Measurements from ENCODE around the gene FAM20A. TPM values are rescaled to one million over a fixed set of nuclear protein-coding genes. Genes with fewer than 3 reads are reported as not detected.

The FAM20A gene
- total and polyA plus RNA-seq, 9 of the 15 experiments (the other 6 are each of a cell fraction or from before 2014, with no cell fraction given), result 0.07 TPM; not detected in 8

- in situ Hi-C loops (cut with MboI), result no loop called here
- Histone ChIP-seq H3K4me1 (replicated peaks in 1 of 2; ENCODE audit: control insufficient read depth in 2 of 2, insufficient read depth in 2 of 2, low read length in 2 of 2) (peaks cover 0 to 17% of the 10 kb centered on the region in 2 experiments; a peak in 2 of 5 replicates), H3K9me3 (replicated peaks; ENCODE audit: control insufficient read depth, insufficient read depth, low read depth, low read length) (no peaks in the 10 kb centered on the region), H3K9ac (ENCODE audit: insufficient read depth in 1 of 2, low read depth in 2 of 2, low read length in 2 of 2) (no peak overlapping the region), H3K36me3 (ENCODE audit: control insufficient read depth, insufficient read depth, low read length) (no peaks in the 10 kb centered on the region), H3K79me2 (ENCODE audit: control insufficient read depth, insufficient read depth, low read length) (no peaks in the 10 kb centered on the region), H2AFZ (ENCODE audit: low read depth, low read length) (no peak overlapping the region), H3K27ac (ENCODE audit: extremely low read depth, low read depth, low read length) (no peak overlapping the region), H3K4me3 (no peak overlapping the region), H3K4me2 (ENCODE audit: insufficient read depth, low read length) (no peak overlapping the region), H3K9me1 (ENCODE audit: control insufficient read depth, insufficient read depth, low read length) (no peaks in the 10 kb centered on the region), H4K20me1 (replicated peaks; ENCODE audit: control insufficient read depth, insufficient read depth, low read length) (no peaks in the 10 kb centered on the region; the same call in 1 of the 2 replicates), H3K27me3 (ENCODE audit: control insufficient read depth in 2 of 2, insufficient read depth in 2 of 2, low read length in 2 of 2) (peaks cover 22 to 24% of the 10 kb centered on the region in 2 experiments)
- TF ChIP-seq ATF1 (CRISPR knock-in tag; IDR thresholded peaks at IDR 0.05) (no peak), ATF1 (tag; IDR thresholded peaks at IDR 0.05) (no peak), KLF6 (CRISPR knock-in tag; IDR thresholded peaks at IDR 0.05; ENCODE audit: borderline replicate concordance) (no peak), ZNF3 (CRISPR knock-in tag; IDR thresholded peaks at IDR 0.05) (no peak), XRCC3 (IDR thresholded peaks at IDR 0.05) (no peak), MAFG (tag; conservative IDR thresholded peaks at IDR 0.05) (no peak), GATAD2A (IDR thresholded peaks at IDR 0.05) (no peak), ELF4 (CRISPR knock-in tag; IDR thresholded peaks at IDR 0.05) (no peak), ZNF589 (CRISPR knock-in tag; IDR thresholded peaks at IDR 0.05; ENCODE audit: low read depth) (no peak), KLF10 (CRISPR knock-in tag; IDR thresholded peaks at IDR 0.05) (no peak), KLF1 (tag; IDR thresholded peaks at IDR 0.05) (no peak), CBX8 (IDR thresholded peaks at IDR 0.05; ENCODE audit: borderline replicate concordance, extremely low read depth, low read depth, low read length, poor library complexity, severe bottlenecking) (no peak)
- DNase-seq (ENCODE audit: extremely low read depth in 1 of 4, low spot score in 3 of 4), result no peak
- 8% methylated on average over 12 of the region's 18 CpGs for WGBS (ENCODE audit: insufficient coverage, low coverage, missing lambda C conversion rate)
- no peak for ATAC-seq
- POLR2A ChIA-PET, result no interaction called here
- intact Hi-C loops (cut with micrococcal nuclease), result no loop called here
- no peak for FAIRE-seq
- CTCF ChIA-PET (ENCODE audit: low intra/inter-chr PET ratio), result no interaction called here
- BruUV-seq (replicated peaks), result no TSS peak
Observed at GRCh38 chr17:68599552-68600066, 1.6 kb downstream of the FAM20A start.

All from K562 (cell line).